ENCODE measurements around the gene TMEM127. TPM values are rescaled to one million over a fixed set of nuclear protein-coding genes. Genes with fewer than 3 reads are reported as not detected.

The TMEM127 gene
- total and polyA plus RNA-seq, 8 donors: 5.7 to 51.6 (median 14.0) TPM

DNA sequence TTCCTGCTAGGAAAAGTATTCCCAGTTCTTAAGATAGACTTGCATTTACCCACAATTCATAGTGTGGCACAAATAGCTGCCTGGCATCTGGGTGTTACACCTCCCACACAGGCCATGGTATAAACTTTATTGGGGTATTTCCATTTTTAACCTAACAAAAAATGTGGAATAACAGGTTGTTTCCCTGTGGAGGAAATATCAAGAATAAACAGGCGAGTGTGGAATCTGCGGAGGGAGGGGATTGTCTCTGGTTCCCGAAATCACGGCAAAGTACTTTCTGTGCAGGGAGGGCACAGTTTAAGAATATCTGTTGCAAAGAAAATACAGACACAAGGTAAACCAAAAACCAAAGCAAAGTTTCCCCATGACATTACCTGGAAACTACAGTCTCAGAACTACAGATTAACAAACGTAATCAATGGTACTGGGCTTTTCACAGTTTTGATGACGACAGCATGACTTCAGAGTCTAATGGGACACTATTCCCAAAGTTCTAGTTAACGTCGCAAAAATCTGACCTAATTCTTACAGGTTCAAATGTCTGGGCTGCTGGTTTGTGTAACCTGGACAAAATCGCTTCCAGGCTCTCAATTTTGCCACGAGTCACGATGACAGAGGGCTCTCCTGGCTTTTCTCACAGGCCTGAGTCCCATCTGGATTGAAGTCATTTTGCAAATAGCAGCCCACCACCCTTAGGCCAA is 58.6 kb downstream of the TMEM127 start:
- no peaks in the 10 kb centered on the region for H3K27me3 ChIP-seq
- H3K4me3 ChIP-seq: peak overlapping the region; percentile 71 to 98 (median 88)
- peaks cover 49 to 73% (median 67%) of the 10 kb centered on the region in 4 donors for H3K4me1 ChIP-seq
- DNase-seq: peak in 1 of 2 donors; percentile 37
- TF ChIP-seq POLR2A (IDR thresholded peaks at IDR 0.05) (no peak), POLR2AphosphoS5 (IDR thresholded peaks at IDR 0.05) (no peak), EP300 (IDR thresholded peaks at IDR 0.05) (no peak)
- TF ChIP-seq, protein P1, sequence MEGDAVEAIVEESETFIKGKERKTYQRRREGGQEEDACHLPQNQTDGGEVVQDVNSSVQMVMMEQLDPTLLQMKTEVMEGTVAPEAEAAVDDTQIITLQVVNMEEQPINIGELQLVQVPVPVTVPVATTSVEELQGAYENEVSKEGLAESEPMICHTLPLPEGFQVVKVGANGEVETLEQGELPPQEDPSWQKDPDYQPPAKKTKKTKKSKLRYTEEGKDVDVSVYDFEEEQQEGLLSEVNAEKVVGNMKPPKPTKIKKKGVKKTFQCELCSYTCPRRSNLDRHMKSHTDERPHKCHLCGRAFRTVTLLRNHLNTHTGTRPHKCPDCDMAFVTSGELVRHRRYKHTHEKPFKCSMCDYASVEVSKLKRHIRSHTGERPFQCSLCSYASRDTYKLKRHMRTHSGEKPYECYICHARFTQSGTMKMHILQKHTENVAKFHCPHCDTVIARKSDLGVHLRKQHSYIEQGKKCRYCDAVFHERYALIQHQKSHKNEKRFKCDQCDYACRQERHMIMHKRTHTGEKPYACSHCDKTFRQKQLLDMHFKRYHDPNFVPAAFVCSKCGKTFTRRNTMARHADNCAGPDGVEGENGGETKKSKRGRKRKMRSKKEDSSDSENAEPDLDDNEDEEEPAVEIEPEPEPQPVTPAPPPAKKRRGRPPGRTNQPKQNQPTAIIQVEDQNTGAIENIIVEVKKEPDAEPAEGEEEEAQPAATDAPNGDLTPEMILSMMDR (IDR thresholded peaks at IDR 0.05): no peak
- H3K36me3 ChIP-seq: no peaks in the 10 kb centered on the region
- intact Hi-C loops (cut with DNase I; ENCODE audit: low total_unique reads): no loop called here
- H3K27ac ChIP-seq: peak overlapping the region; percentile 64 to 99 (median 96)
- 2 to 10% (median 7%) methylated on average over 11 of the region's 11 CpGs for WGBS, 5 donors
- no peaks in the 10 kb centered on the region for H3K9me3 ChIP-seq

DNA sequence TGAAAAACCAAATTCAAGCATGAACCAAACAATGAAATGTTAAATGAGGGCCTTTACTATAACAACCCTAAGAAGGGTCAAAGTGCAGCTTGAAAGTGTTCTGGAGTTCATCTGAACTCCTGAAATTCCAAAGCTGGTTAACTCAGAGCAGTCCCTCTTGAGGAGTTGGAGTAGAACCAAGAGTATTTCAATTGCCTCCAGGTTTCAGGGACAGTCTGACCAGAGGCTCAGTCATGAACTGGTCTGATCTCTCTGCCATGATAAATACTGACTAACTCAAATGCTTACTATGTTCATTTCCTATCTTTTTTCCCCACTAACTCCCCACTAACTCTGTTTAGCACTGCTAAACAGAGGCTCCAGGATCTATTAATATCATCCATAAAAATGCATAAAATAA is 59.9 kb downstream of the TMEM127 start:
- Histone ChIP-seq H3K27ac (peak overlapping the region in 4 of 5 donors; percentile 24 to 66 (median 56)), H3K4me1 (peaks cover 60 to 86% (median 81%) of the 10 kb centered on the region in 4 donors), H3K36me3 (no peaks in the 10 kb centered on the region), H3K9me3 (no peaks in the 10 kb centered on the region), H3K4me3 (peak overlapping the region in 2 of 4 donors; percentile 16 to 20), H3K27me3 (no peaks in the 10 kb centered on the region)
- intact Hi-C loops (cut with DNase I; ENCODE audit: low total_unique reads): no loop called here
- TF ChIP-seq, protein P1 (IDR thresholded peaks at IDR 0.05): no peak
- TF ChIP-seq POLR2A (IDR thresholded peaks at IDR 0.05) (no peak), EP300 (IDR thresholded peaks at IDR 0.05) (no peak), POLR2AphosphoS5 (IDR thresholded peaks at IDR 0.05) (no peak)
- DNase-seq: no peak

DNA sequence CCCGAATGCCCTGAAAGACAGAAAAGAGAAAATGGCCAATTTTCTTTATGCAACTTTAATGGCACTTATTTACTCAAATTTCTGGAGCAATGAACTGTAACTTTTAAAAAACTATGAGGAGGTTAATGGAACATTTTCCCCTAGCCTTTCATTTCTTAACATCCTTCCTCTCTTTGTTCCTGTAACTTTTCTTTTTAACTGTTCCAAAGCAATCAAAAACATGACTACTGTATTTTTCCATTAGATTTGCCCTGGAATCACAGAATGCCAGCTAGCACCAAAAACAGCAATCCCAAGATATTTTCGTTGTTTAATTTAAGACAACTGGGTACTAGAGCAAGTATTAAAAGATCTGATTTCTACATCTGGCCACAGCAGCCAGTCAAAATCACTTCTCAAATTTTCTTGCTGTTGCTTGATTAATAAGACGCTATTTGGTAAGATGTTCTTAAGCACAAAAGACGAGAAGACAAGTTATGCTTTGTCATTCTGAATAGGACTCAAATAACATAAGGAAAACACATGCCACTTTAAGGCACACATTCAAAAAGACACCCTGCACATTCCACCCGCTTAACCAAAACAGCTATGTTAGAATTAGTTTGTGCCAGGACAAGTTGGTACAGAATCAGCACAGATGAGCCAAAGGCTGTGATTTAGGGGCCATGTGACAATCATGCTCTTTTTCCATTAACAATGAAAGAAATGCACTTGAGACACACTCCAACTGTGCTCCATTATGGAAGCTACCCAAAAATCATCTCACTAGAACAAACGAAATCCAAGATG is 60.8 kb downstream of the TMEM127 start:
- Histone ChIP-seq H3K27ac (peak overlapping the region in 4 of 5 donors; percentile 24 to 66 (median 56)), H3K36me3 (no peaks in the 10 kb centered on the region), H3K27me3 (no peaks in the 10 kb centered on the region), H3K4me3 (peak overlapping the region in 2 of 4 donors; percentile 14 to 16), H3K9me3 (no peaks in the 10 kb centered on the region), H3K4me1 (peaks cover 65 to 88% (median 86%) of the 10 kb centered on the region in 4 donors)
- WGBS, 5 donors: 26 to 33% (median 30%) methylated on average over 6 of the region's 6 CpGs
- TF ChIP-seq, protein P1 (IDR thresholded peaks at IDR 0.05): no peak
- TF ChIP-seq EP300 (IDR thresholded peaks at IDR 0.05): no peak
- intact Hi-C loops (cut with DNase I; ENCODE audit: low total_unique reads): no loop called here
- no peak for DNase-seq

DNA sequence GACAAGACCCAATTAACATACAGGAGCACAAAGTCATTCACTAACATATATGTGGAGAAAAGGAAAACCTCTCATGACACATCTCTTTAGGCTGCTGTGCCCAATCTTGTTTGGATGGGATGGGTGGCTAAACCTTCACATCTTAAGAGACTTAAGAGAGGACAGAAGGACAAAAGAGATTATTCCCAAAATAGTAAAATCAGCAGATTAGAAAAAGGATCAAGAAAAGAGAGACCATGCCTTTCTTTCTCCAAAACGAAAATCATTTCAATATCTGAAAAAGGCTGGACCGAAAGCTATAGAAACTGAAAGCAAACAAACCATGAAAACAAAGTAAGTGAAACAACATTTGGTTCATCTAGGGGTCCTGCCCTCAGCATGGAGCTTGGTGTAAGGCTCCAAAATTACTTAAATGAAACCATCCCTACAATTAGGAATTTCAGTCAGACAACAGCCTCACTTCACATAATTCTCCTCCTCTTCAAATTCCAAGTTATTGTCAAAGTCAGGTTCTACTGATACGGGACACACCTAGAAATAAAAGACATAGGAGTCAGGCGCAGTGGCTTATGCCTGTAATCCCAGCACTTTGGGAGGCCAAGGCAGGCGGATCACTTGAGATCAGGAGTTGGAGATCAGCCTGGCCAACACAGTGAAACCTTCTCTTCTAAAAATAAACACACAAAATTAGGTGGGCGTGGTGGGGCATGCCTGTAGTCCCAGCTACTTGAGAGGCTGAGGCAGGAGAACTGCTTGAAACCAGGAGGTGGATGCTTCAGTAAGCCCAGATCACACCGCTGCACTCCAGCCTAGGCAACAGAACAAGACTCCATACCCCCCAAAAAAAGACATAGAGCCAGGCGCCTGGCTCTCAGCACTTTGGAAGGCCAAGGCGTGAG is 62.4 kb downstream of the TMEM127 start:
- no peaks in the 10 kb centered on the region for H3K9me3 ChIP-seq
- TF ChIP-seq EP300 (IDR thresholded peaks at IDR 0.05) (no peak), POLR2A (IDR thresholded peaks at IDR 0.05) (no peak), POLR2AphosphoS5 (IDR thresholded peaks at IDR 0.05) (no peak)
- TF ChIP-seq, protein P1 (IDR thresholded peaks at IDR 0.05): no peak
- no peaks in the 10 kb centered on the region for H3K27me3 ChIP-seq
- no peaks in the 10 kb centered on the region for H3K36me3 ChIP-seq
- WGBS, 5 donors: 51 to 68% (median 53%) methylated on average over 9 of the region's 9 CpGs
- peak overlapping the region; percentile 19 to 66 (median 47) for H3K27ac ChIP-seq
- no peak for DNase-seq
- H3K4me1 ChIP-seq: peaks cover 69 to 93% (median 85%) of the 10 kb centered on the region in 4 donors
- no peak overlapping the region for H3K4me3 ChIP-seq
- intact Hi-C loops (cut with DNase I; ENCODE audit: low total_unique reads): no loop called here
